Brain microvascular endothelial cell (primary cell): ENCODE data around the gene THBS1.

Source experiments
- DNase-seq: peaks from one replicate; pipeline ENCODE4 v3.0.0-alpha.2; 2020
- H3K27ac ChIP-seq: fragments of 250-450 bp; sonication (Bioruptor Pico); 2 replicates; pipeline ENCODE4 v1.5.1; 2020; ENCODE audit warnings: mild to moderate bottlenecking, moderate library complexity
- H3K27me3 ChIP-seq: fragments of 250-450 bp; sonication (Bioruptor Pico); replicated peaks from 2 replicates; pipeline ENCODE4 v1.5.1; 2020; ENCODE audit warnings: mild to moderate bottlenecking
- H3K36me3 ChIP-seq: fragments of 250-450 bp; sonication (Bioruptor Pico); replicated peaks from 2 replicates; pipeline ENCODE4 v1.5.1; 2020; ENCODE audit warnings: mild to moderate bottlenecking
- H3K4me3 ChIP-seq: 2 replicates; pipeline ENCODE4 v1.5.1; 2011; ENCODE audit warnings: low read depth, mild to moderate bottlenecking, control low read depth, low read length, moderate library complexity
- CTCF ChIP-seq: IDR thresholded peaks from 2 replicates; pipeline ENCODE4 v1.5.1; 2011; ENCODE audit warnings: low read depth, mild to moderate bottlenecking, moderate library complexity, low read length, control low read depth, inconsistent platforms; ENCODE audit errors: missing control alignments
- in situ Hi-C: cut with HindIII; loops from 2 replicates; pipeline ENCODE4 v1.10.0; 2017; ENCODE audit warnings: low sequenced_read_pairs, low pct_ligation_motif_present

THBS1 gene

GRCh38 chr15:39580485-39581241 is at the start of gene THBS1:
TSS of gene THBS1 (plus strand) at chr15:39581079. CDS start at chr15:39581858, 779 bp downstream.
- peak; percentile 29 for TF ChIP-seq CTCF
- in situ Hi-C loops = no loop called here
- H3K36me3 ChIP-seq = peaks cover 34% of the 10 kb centered on the region
- peak within 1 kb of the TSS; percentile 78 for H3K4me3 ChIP-seq
- DNase-seq = peak; percentile 94
- peak within 1 kb of the TSS; percentile 92 for H3K27ac ChIP-seq
- no peaks in the 10 kb centered on the region for H3K27me3 ChIP-seq

GRCh38 chr15:39534996-39535395 is 45.9 kb upstream of the THBS1 start:
- no peak for TF ChIP-seq CTCF
- no peak overlapping the region for H3K27ac ChIP-seq
- in situ Hi-C loops = no loop called here

GRCh38 chr15:39535466-39535865 is 45.4 kb upstream of the THBS1 start:
- H3K27ac ChIP-seq = no peak overlapping the region
- TF ChIP-seq CTCF = no peak
- H3K27me3 ChIP-seq = no peaks in the 10 kb centered on the region
- DNase-seq = no peak
- H3K36me3 ChIP-seq = no peaks in the 10 kb centered on the region
- no peak overlapping the region for H3K4me3 ChIP-seq
- in situ Hi-C loops = no loop called here

More at GRCh38 chr15:39534996-39535395, 45.9 kb upstream of the THBS1 start:
- no peak overlapping the region for H3K4me3 ChIP-seq
- no peak for DNase-seq
- no peaks in the 10 kb centered on the region for H3K27me3 ChIP-seq
- no peaks in the 10 kb centered on the region for H3K36me3 ChIP-seq

GRCh38 chr15:39538936-39539335 is 41.9 kb upstream of the THBS1 start:
- Histone ChIP-seq H3K27ac (no peak overlapping the region), H3K4me3 (no peak overlapping the region), H3K27me3 (no peaks in the 10 kb centered on the region), H3K36me3 (no peaks in the 10 kb centered on the region)
- DNase-seq = no peak
- TF ChIP-seq CTCF = no peak
- in situ Hi-C loops = no loop called here

- TF ChIP-seq CTCF = no peak
- H3K27ac ChIP-seq = no peak overlapping the region
These were observed 41.4 kb upstream of the THBS1 start for GRCh38 chr15:39539466-39539865.

GRCh38 chr15:39539973-39540558 is 40.8 kb upstream of the THBS1 start:
- no peak for DNase-seq
- no peak overlapping the region for H3K27ac ChIP-seq
- no peaks in the 10 kb centered on the region for H3K36me3 ChIP-seq
- in situ Hi-C loops = no loop called here
- H3K27me3 ChIP-seq = no peaks in the 10 kb centered on the region
- no peak overlapping the region for H3K4me3 ChIP-seq
- TF ChIP-seq CTCF = no peak

More at GRCh38 chr15:39539466-39539865, 41.4 kb upstream of the THBS1 start:
- no peak overlapping the region for H3K4me3 ChIP-seq
- in situ Hi-C loops = no loop called here
- no peaks in the 10 kb centered on the region for H3K36me3 ChIP-seq
- no peak for DNase-seq
- no peaks in the 10 kb centered on the region for H3K27me3 ChIP-seq
